K562 (cell line): ENCODE measurements around the gene MAPK8IP2. TPM values are rescaled to one million over a fixed set of nuclear protein-coding genes. Genes with fewer than 3 reads are reported as not detected.

Experiments
- ATAC-seq: fragments of 200-7000 bp; cut with Tn5 transposase; 3 replicates; pipeline ENCODE4 v1.9.1; 2020; ENCODE audit warnings: moderate library complexity
- BruUV-seq: library from RNA; stranded (reverse); fragments of 400-500 nt; replicated peaks from 2 replicates; lab custom pipeline; 2021; lab: Mats Ljungman, UMichigan
- CTCF ChIA-PET: fragments of 300-600 bp; formaldehyde crosslinking; extraction: SDS; loops from one replicate; lab custom pipeline; 2021; ENCODE audit warnings: low intra/inter-chr PET ratio; lab: Yijun Ruan, JAX
- POLR2A ChIA-PET: fragments of 300-600, 350-650 bp; sonication (Branson Sonifier 250); formaldehyde crosslinking; extraction: SDS; loops from one replicate; lab custom pipeline; 2021; ENCODE audit warnings: antibody characterized with exemption, inconsistent platforms; lab: Yijun Ruan, JAX
- DNase-seq, 4 experiments: peaks; one replicate each; pipeline versions ENCODE4 v3.0.0 to v3.0.0-alpha.2; 2011 to 2018; ENCODE audit warnings: low spot score in 3 of 4, mixed read lengths in 3 of 4; ENCODE audit errors: extremely low read depth in 1 of 4
- FAIRE-seq: peaks from 2 replicates; lab custom pipeline; 2011; peaks lifted over from hg19 to GRCh38; lab: Jason Lieb, UNC
- H2AFZ ChIP-seq: 2 replicates; pipeline ENCODE4 v1.6.0; 2011; ENCODE audit warnings: low read depth, low read length, control low read depth, inconsistent platforms
- H3K27ac ChIP-seq: fragments of 200-600 bp; 3 replicates; pipeline ENCODE4 v1.8.0; 2011; ENCODE audit warnings: low read depth, mild to moderate bottlenecking, control low read depth, inconsistent platforms, low read length, moderate library complexity, mixed read lengths; ENCODE audit errors: extremely low read depth
- H3K27me3 ChIP-seq, 2 experiments: fragments of 300-600 bp in 1 of 2; 2 replicates in 1 of 2; 3 replicates in 1 of 2; pipeline versions ENCODE4 v1.6.0 to v1.8.0; 2011; ENCODE audit warnings: inconsistent platforms in 2 of 2, low read length in 2 of 2, mild to moderate bottlenecking in 1 of 2, mixed read lengths in 1 of 2, moderate library complexity in 1 of 2; ENCODE audit not compliant: control insufficient read depth in 2 of 2, insufficient read depth in 2 of 2
- H3K36me3 ChIP-seq: fragments of 300-600 bp; 3 replicates; pipeline ENCODE4 v1.8.0; 2011; ENCODE audit warnings: mild to moderate bottlenecking, low read length, inconsistent platforms; ENCODE audit not compliant: control insufficient read depth, insufficient read depth
- H3K4me1 ChIP-seq, 2 experiments: fragments of 200-600 bp in 1 of 2; replicated peaks in 1 of 2; 2 replicates in 1 of 2; 3 replicates in 1 of 2; pipeline versions ENCODE4 v1.5.1 to v1.8.0; 2011; ENCODE audit warnings: inconsistent platforms in 2 of 2, low read length in 2 of 2, mild to moderate bottlenecking in 1 of 2, mixed read lengths in 1 of 2, moderate library complexity in 1 of 2; ENCODE audit not compliant: control insufficient read depth in 2 of 2, insufficient read depth in 2 of 2
- H3K4me2 ChIP-seq: 2 replicates; pipeline ENCODE4 v1.6.1; 2011; ENCODE audit warnings: low read length, control low read depth, inconsistent platforms, mixed read lengths; ENCODE audit not compliant: insufficient read depth
- H3K4me3 ChIP-seq: fragments of 200-600 bp; sonication (generic), shearing (Covaris generic); 2 replicates; pipeline ENCODE4 v1.5.1; 2016; ENCODE audit warnings: control low read depth, inconsistent platforms
- H3K79me2 ChIP-seq: fragments of 200-600 bp; 3 replicates; pipeline ENCODE4 v1.8.0; 2011; ENCODE audit warnings: low read length, inconsistent platforms; ENCODE audit not compliant: control insufficient read depth, insufficient read depth
- H3K9ac ChIP-seq, 2 experiments: 2 replicates each; pipeline versions ENCODE4 v1.6.0 to v1.6.1; 2011; ENCODE audit warnings: low read depth in 2 of 2, low read length in 2 of 2, control low read depth in 1 of 2, inconsistent platforms in 1 of 2, mild to moderate bottlenecking in 1 of 2, mixed read lengths in 1 of 2; ENCODE audit not compliant: insufficient read depth in 1 of 2
- H3K9me1 ChIP-seq: one replicate; pipeline ENCODE4 v1.6.0; 2011; ENCODE audit warnings: inconsistent platforms, mild to moderate bottlenecking, low read length, moderate library complexity; ENCODE audit not compliant: control insufficient read depth, insufficient read depth
- H3K9me3 ChIP-seq: replicated peaks from 2 replicates; pipeline ENCODE4 v1.5.1; 2011; ENCODE audit warnings: low read depth, low read length, inconsistent platforms; ENCODE audit not compliant: control insufficient read depth, insufficient read depth
- H4K20me1 ChIP-seq: replicated peaks from 2 replicates; pipeline ENCODE4 v1.6.1; 2011; ENCODE audit warnings: low read length, inconsistent platforms, mixed read lengths; ENCODE audit not compliant: control insufficient read depth, insufficient read depth
- AFF4 ChIP-seq: sonication (generic); formaldehyde crosslinking; IDR thresholded peaks from 2 replicates; pipeline ENCODE4 v1.8.0; 2023; ENCODE audit warnings: mild to moderate bottlenecking, missing genetic modification reagents
- FOXK1 ChIP-seq: sonication (generic); formaldehyde crosslinking; IDR thresholded peaks from 2 replicates; pipeline ENCODE4 v1.8.0; 2022; ENCODE audit warnings: missing genetic modification reagents, mild to moderate bottlenecking, borderline replicate concordance
- LCOR ChIP-seq: sonication (generic); formaldehyde crosslinking; IDR thresholded peaks from 2 replicates; pipeline ENCODE4 v1.8.0; 2022; ENCODE audit warnings: mild to moderate bottlenecking, missing genetic modification reagents
- PHF20 ChIP-seq: fragments of 450-650 bp; IDR thresholded peaks from 2 replicates; pipeline ENCODE4 v1.6.1; 2018; ENCODE audit not compliant: partially characterized antibody
- PPARD ChIP-seq: fragments of 250-450 bp; sonication (Bioruptor Pico); IDR thresholded peaks from 2 replicates; pipeline ENCODE4 v1.8.0; 2022; ENCODE audit warnings: inconsistent platforms, mild to moderate bottlenecking, moderate library complexity
- SLC30A9 ChIP-seq: fragments of 250-450 bp; sonication (Bioruptor Pico); IDR thresholded peaks from 2 replicates; pipeline ENCODE4 v1.8.0; 2022; ENCODE audit warnings: mild to moderate bottlenecking, moderate library complexity
- SMARCE1 ChIP-seq: fragments of 450-650 bp; IDR thresholded peaks from 2 replicates; pipeline ENCODE4 v1.7.1; 2016; ENCODE audit warnings: mild to moderate bottlenecking
- TCF7L2 ChIP-seq: fragments of 150-350 bp; IDR thresholded peaks from 2 replicates; pipeline ENCODE4 v1.6.1; 2016; ENCODE audit warnings: low read depth, mild to moderate bottlenecking, low read length, moderate library complexity
- ZKSCAN1 ChIP-seq: fragments of 150-350 bp; IDR thresholded peaks from 2 replicates; pipeline ENCODE4 v1.6.1; 2016; ENCODE audit warnings: low read depth, low read length
- ZNF184 ChIP-seq: sonication (generic); formaldehyde crosslinking; IDR thresholded peaks from 2 replicates; pipeline ENCODE4 v1.5.0; 2020; ENCODE audit warnings: missing genetic modification reagents
- ZNF41 ChIP-seq: fragments of 250-450 bp; sonication (Bioruptor Pico); conservative IDR thresholded peaks from 2 replicates; pipeline ENCODE4 v1.4.0; 2020; ENCODE audit warnings: mild to moderate bottlenecking
- ZNF583 ChIP-seq: fragments of 250-450 bp; sonication (Bioruptor Pico); IDR thresholded peaks from 2 replicates; pipeline ENCODE4 v1.4.0; 2020
- ZNF79 ChIP-seq: fragments of 250-450 bp; sonication (Bioruptor Pico); IDR thresholded peaks from 2 replicates; pipeline ENCODE4 v1.4.0; 2020; ENCODE audit warnings: low read depth, mild to moderate bottlenecking, moderate library complexity
- WGBS: fragments of 100-300 bp; shearing (Covaris generic); methylation state at CpG from one replicate; pipeline ENCODE4 v1.1.6; 2016; ENCODE audit warnings: low coverage, mixed read lengths; ENCODE audit not compliant: insufficient coverage; ENCODE audit errors: missing lambda C conversion rate; 5-methylcytosine and 5-hydroxymethylcytosine counted together
- in situ Hi-C: fragments of 300-500 bp; cut with MboI; formaldehyde crosslinking; loops from 4 replicates; pipeline ENCODE4 v1.15.0; 2018; ENCODE audit warnings: inconsistent platforms, mixed read lengths
- intact Hi-C: fragments of 100-400 bp; cut with micrococcal nuclease; formaldehyde crosslinking; loops from 2 replicates; pipeline ENCODE4 v1.14.2; 2022
- polyA plus RNA-seq, 8 experiments: library from polyadenylated mRNA; depleted of rRNA in 4 of 8; stranded (reverse) in 5 of 8; unstranded in 3 of 8; fragments of >200 nt; fragmentation: Nextera tagmentation in 2 of 8; fragmentation: Illumina TruSeq in 1 of 8; extraction: Ambion mirVana in 2 of 8; extraction: Trizol in 1 of 8; gene quantifications; 2 replicates each; pipeline versions ENCODE4 v1.2.1 to v1.2.3, GENCODE V29; 2011 to 2014; ENCODE audit warnings: inconsistent platforms in 1 of 8, missing spikeins in 1 of 8
- total RNA-seq, 7 experiments: library from RNA; depleted of rRNA in 6 of 7; stranded (reverse); fragments of >200 nt in 6 of 7; fragmentation: Illumina TruSeq in 2 of 7; extraction: Trizol in 2 of 7; gene quantifications; 2 replicates each; pipeline versions ENCODE4 v1.2.1 to v1.2.3, GENCODE V29; 2011 to 2021; ENCODE audit warnings: low replicate concordance in 1 of 7
- TF ChIP-seq, protein P1 (sequence below): fragments of 200-800 bp; sonication (Bioruptor generic); IDR thresholded peaks from 2 replicates; pipeline ENCODE4 v1.6.1; 2016; ENCODE audit warnings: missing genetic modification characterization, missing compliant biosample characterization
- TF ChIP-seq, protein P2 (sequence below): IDR thresholded peaks from 2 replicates; pipeline ENCODE4 v1.6.1; 2014; ENCODE audit warnings: antibody characterized with exemption

MAPK8IP2 gene
- total and polyA plus RNA-seq, 9 of the 15 experiments (the other 6 are each of a cell fraction or from before 2014, with no cell fraction given), result 0.01 to 0.47 (median 0.07) TPM; not detected in 2

- Histone ChIP-seq H3K9ac (no peak overlapping the region), H3K36me3 (no peaks in the 10 kb centered on the region), H3K4me1 (no peaks in the 10 kb centered on the region), H3K4me3 (no peak overlapping the region), H3K27ac (no peak overlapping the region), H3K79me2 (no peaks in the 10 kb centered on the region), H3K9me1 (no peaks in the 10 kb centered on the region), H3K4me2 (no peak overlapping the region), H3K27me3 (peaks cover 20 to 40% of the 10 kb centered on the region in 2 experiments; a peak in 4 of 5 replicates), H3K9me3 (no peaks in the 10 kb centered on the region), H2AFZ (no peak overlapping the region), H4K20me1 (no peaks in the 10 kb centered on the region)
- no TSS peak for BruUV-seq
- ATAC-seq (no peak), DNase-seq (no peak), FAIRE-seq (no peak)
- in situ Hi-C loops (no loop called here), intact Hi-C loops (no loop called here)
- WGBS, result 11% methylated on average over 9 of the region's 10 CpGs
- CTCF ChIA-PET, result no interaction called here
- POLR2A ChIA-PET, result no interaction called here
- no peak for TF ChIP-seq ZNF79 (CRISPR knock-in tag)
- TF ChIP-seq PPARD, result no peak
- TF ChIP-seq TCF7L2, result no peak
- TF ChIP-seq ZNF583 (CRISPR knock-in tag), result no peak
- no peak for TF ChIP-seq AFF4
- TF ChIP-seq, protein P1, sequence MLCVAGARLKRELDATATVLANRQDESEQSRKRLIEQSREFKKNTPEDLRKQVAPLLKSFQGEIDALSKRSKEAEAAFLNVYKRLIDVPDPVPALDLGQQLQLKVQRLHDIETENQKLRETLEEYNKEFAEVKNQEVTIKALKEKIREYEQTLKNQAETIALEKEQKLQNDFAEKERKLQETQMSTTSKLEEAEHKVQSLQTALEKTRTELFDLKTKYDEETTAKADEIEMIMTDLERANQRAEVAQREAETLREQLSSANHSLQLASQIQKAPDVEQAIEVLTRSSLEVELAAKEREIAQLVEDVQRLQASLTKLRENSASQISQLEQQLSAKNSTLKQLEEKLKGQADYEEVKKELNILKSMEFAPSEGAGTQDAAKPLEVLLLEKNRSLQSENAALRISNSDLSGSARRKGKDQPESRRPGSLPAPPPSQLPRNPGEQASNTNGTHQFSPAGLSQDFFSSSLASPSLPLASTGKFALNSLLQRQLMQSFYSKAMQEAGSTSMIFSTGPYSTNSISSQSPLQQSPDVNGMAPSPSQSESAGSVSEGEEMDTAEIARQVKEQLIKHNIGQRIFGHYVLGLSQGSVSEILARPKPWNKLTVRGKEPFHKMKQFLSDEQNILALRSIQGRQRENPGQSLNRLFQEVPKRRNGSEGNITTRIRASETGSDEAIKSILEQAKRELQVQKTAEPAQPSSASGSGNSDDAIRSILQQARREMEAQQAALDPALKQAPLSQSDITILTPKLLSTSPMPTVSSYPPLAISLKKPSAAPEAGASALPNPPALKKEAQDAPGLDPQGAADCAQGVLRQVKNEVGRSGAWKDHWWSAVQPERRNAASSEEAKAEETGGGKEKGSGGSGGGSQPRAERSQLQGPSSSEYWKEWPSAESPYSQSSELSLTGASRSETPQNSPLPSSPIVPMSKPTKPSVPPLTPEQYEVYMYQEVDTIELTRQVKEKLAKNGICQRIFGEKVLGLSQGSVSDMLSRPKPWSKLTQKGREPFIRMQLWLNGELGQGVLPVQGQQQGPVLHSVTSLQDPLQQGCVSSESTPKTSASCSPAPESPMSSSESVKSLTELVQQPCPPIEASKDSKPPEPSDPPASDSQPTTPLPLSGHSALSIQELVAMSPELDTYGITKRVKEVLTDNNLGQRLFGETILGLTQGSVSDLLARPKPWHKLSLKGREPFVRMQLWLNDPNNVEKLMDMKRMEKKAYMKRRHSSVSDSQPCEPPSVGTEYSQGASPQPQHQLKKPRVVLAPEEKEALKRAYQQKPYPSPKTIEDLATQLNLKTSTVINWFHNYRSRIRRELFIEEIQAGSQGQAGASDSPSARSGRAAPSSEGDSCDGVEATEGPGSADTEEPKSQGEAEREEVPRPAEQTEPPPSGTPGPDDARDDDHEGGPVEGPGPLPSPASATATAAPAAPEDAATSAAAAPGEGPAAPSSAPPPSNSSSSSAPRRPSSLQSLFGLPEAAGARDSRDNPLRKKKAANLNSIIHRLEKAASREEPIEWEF (CRISPR knock-in tag), result no peak
- TF ChIP-seq ZKSCAN1, result no peak
- no peak for TF ChIP-seq LCOR (CRISPR knock-in tag)
- TF ChIP-seq ZNF41 (CRISPR knock-in tag), result no peak
- TF ChIP-seq FOXK1, result no peak
- TF ChIP-seq PHF20, result no peak
- no peak for TF ChIP-seq SLC30A9
- no peak for TF ChIP-seq SMARCE1
- no peak for TF ChIP-seq ZNF184 (CRISPR knock-in tag)
- TF ChIP-seq, protein P2, sequence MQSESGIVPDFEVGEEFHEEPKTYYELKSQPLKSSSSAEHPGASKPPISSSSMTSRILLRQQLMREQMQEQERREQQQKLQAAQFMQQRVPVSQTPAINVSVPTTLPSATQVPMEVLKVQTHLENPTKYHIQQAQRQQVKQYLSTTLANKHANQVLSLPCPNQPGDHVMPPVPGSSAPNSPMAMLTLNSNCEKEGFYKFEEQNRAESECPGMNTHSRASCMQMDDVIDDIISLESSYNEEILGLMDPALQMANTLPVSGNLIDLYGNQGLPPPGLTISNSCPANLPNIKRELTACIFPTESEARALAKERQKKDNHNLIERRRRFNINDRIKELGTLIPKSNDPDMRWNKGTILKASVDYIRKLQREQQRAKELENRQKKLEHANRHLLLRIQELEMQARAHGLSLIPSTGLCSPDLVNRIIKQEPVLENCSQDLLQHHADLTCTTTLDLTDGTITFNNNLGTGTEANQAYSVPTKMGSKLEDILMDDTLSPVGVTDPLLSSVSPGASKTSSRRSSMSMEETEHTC, result no peak
Measured at GRCh38 chr22:50653256-50653655, 52.7 kb downstream of the MAPK8IP2 start.
